ENCODE results near the gene NFKBIB.

- TF ChIP-seq CTCF (IDR thresholded peaks at IDR 0.05), result no peak
- no peak for TF ChIP-seq POLR2AphosphoS5 (IDR thresholded peaks at IDR 0.05)
These were observed 11.7 kb downstream of the NFKBIB start for GRCh38 chr19:38911388-38912001.
